SU-DHL-6 (cell line): ENCODE results near the gene PTPRA.

ENCODE experiments used
- H2AFZ ChIP-seq: fragments of 200-600 bp; sonication (generic); 2 replicates; pipeline ENCODE4 v1.6.1; 2014; ENCODE audit warnings: low read depth, mild to moderate bottlenecking, moderate library complexity, mixed read lengths, antibody characterized with exemption, low read length; ENCODE audit not compliant: severe bottlenecking
- H3F3A ChIP-seq: fragments of 200-600 bp; shearing (Covaris generic); 2 replicates; pipeline ENCODE4 v1.6.0; 2016; ENCODE audit warnings: antibody characterized with exemption, mild to moderate bottlenecking; ENCODE audit not compliant: insufficient read depth
- H3K27ac ChIP-seq: fragments of 200-600 bp; sonication (generic); 2 replicates; pipeline ENCODE4 v1.5.1; 2016; ENCODE audit warnings: low read depth, mild to moderate bottlenecking, low read length, moderate library complexity, mixed read lengths
- H3K27me3 ChIP-seq: fragments of 200-600 bp; sonication (generic), shearing (Covaris generic); 2 replicates; pipeline ENCODE4 v1.6.0; 2014; ENCODE audit warnings: mild to moderate bottlenecking, low read length
- H3K36me3 ChIP-seq: fragments of 200-600 bp; sonication (generic); 2 replicates; pipeline ENCODE4 v1.6.1; 2014; ENCODE audit warnings: mild to moderate bottlenecking, low read length, mixed read lengths
- H3K4me2 ChIP-seq: fragments of 300-600, 200-600 bp; shearing (Covaris generic), sonication (generic); 2 replicates; pipeline ENCODE4 v1.6.0; 2014; ENCODE audit warnings: low read length, low read depth, mild to moderate bottlenecking; ENCODE audit not compliant: poor library complexity, severe bottlenecking
- H3K4me3 ChIP-seq: fragments of 200-600 bp; sonication (generic); 2 replicates; pipeline ENCODE4 v1.5.1; 2014; ENCODE audit warnings: antibody characterized with exemption, low read length, mild to moderate bottlenecking, mixed read lengths; ENCODE audit not compliant: insufficient read depth, poor library complexity, severe bottlenecking
- H3K79me2 ChIP-seq: fragments of 200-600 bp; sonication (generic); 2 replicates; pipeline ENCODE4 v1.6.1; 2014; ENCODE audit warnings: mild to moderate bottlenecking, low read length, moderate library complexity; ENCODE audit not compliant: insufficient read depth
- H3K9ac ChIP-seq: fragments of 200-600 bp; sonication (generic); 2 replicates; pipeline ENCODE4 v1.7.0; 2014; ENCODE audit warnings: mild to moderate bottlenecking, low read length
- H3K9me2 ChIP-seq: fragments of 200-600 bp; sonication (generic); replicated peaks from 2 replicates; pipeline ENCODE4 v1.6.1; 2014; ENCODE audit warnings: low read length; ENCODE audit not compliant: insufficient read depth
- H3K9me3 ChIP-seq: fragments of 200-600 bp; sonication (generic); 2 replicates; pipeline ENCODE4 v1.6.1; 2014; ENCODE audit warnings: low read length, mixed read lengths; ENCODE audit not compliant: insufficient read depth
- H4K20me1 ChIP-seq: fragments of 200-600 bp; sonication (generic); 2 replicates; pipeline ENCODE4 v1.6.1; 2014; ENCODE audit warnings: low read depth, mild to moderate bottlenecking, antibody characterized with exemption, low read length, moderate library complexity, mixed read lengths
- CTCF ChIP-seq: fragments of 200-600 bp; sonication (generic); IDR thresholded peaks from one replicate; pipeline ENCODE4 v1.5.1; 2017; ENCODE audit warnings: antibody characterized with exemption, mild to moderate bottlenecking, low read length, moderate library complexity; ENCODE audit not compliant: insufficient read depth, poor library complexity, severe bottlenecking
- EZH2phosphoT487 ChIP-seq: fragments of 200-600 bp; sonication (generic), shearing (Covaris generic); conservative IDR thresholded peaks from 2 replicates; pipeline ENCODE4 v1.6.1; 2018; ENCODE audit warnings: mild to moderate bottlenecking, antibody characterized with exemption, low read length, moderate library complexity, mixed read lengths

The PTPRA gene

GRCh38 chr20:3067139-3068014, 194.1 kb downstream of the PTPRA start:
- no peak overlapping the region for H3K27ac ChIP-seq
- no peaks in the 10 kb centered on the region for H3K36me3 ChIP-seq
- no peak overlapping the region for H3K4me3 ChIP-seq
- TF ChIP-seq CTCF, result no peak
- TF ChIP-seq EZH2phosphoT487, result no peak
- no peak overlapping the region for H3K4me2 ChIP-seq
- H3K27me3 ChIP-seq, result no peaks in the 10 kb centered on the region
- H3F3A ChIP-seq, result no peaks in the 10 kb centered on the region
- H3K9me2 ChIP-seq, result no peaks in the 10 kb centered on the region
- H3K79me2 ChIP-seq, result no peaks in the 10 kb centered on the region
- H3K9me3 ChIP-seq, result no peaks in the 10 kb centered on the region
- no peak overlapping the region for H3K9ac ChIP-seq
- H2AFZ ChIP-seq, result no peak overlapping the region
- no peaks in the 10 kb centered on the region for H4K20me1 ChIP-seq

- no peaks in the 10 kb centered on the region for H3K79me2 ChIP-seq
- H3K36me3 ChIP-seq, result no peaks in the 10 kb centered on the region
- H3K27ac ChIP-seq, result no peak overlapping the region
- H3K4me3 ChIP-seq, result no peak overlapping the region
- no peak overlapping the region for H2AFZ ChIP-seq
- H3K9ac ChIP-seq, result no peak overlapping the region
- no peaks in the 10 kb centered on the region for H3K27me3 ChIP-seq
- no peaks in the 10 kb centered on the region for H3F3A ChIP-seq
- no peak overlapping the region for H3K4me2 ChIP-seq
- no peaks in the 10 kb centered on the region for H3K9me3 ChIP-seq
- H4K20me1 ChIP-seq, result no peaks in the 10 kb centered on the region
- no peaks in the 10 kb centered on the region for H3K9me2 ChIP-seq
- TF ChIP-seq CTCF (no peak), EZH2phosphoT487 (no peak)
Observed at GRCh38 chr20:3068075-3068474, 194.8 kb downstream of the PTPRA start.

GRCh38 chr20:3068986-3069900, 196.0 kb downstream of the PTPRA start:
- H3K27me3 ChIP-seq, result no peaks in the 10 kb centered on the region
- no peaks in the 10 kb centered on the region for H4K20me1 ChIP-seq
- H3K36me3 ChIP-seq, result no peaks in the 10 kb centered on the region
- H3K79me2 ChIP-seq, result no peaks in the 10 kb centered on the region
- TF ChIP-seq CTCF, result no peak
- TF ChIP-seq EZH2phosphoT487, result no peak
- H3K9me3 ChIP-seq, result no peaks in the 10 kb centered on the region
- H2AFZ ChIP-seq, result no peak overlapping the region
- no peak overlapping the region for H3K4me2 ChIP-seq
- no peaks in the 10 kb centered on the region for H3F3A ChIP-seq
- H3K9me2 ChIP-seq, result no peaks in the 10 kb centered on the region
- no peak overlapping the region for H3K27ac ChIP-seq
- H3K9ac ChIP-seq, result no peak overlapping the region
- no peak overlapping the region for H3K4me3 ChIP-seq
